Tibial nerve (tissue), 3 donors: ENCODE measurements around the gene VWF.

Experiments
- CTCF ChIP-seq, 5 experiments: fragments of 200-600 bp in 3 of 5; fragments of 450-650 bp in 2 of 5; sonication (generic) in 3 of 5; IDR thresholded peaks; one replicate each; pipeline ENCODE4 v1.5.1; 2016 to 2019; ENCODE audit warnings: antibody characterized with exemption in 5 of 5, mild to moderate bottlenecking in 3 of 5, moderate library complexity in 2 of 5
- POLR2A ChIP-seq, 2 donors: fragments of 450-650 bp; IDR thresholded peaks; one replicate each; pipeline ENCODE4 v1.6.1; 2017; ENCODE audit warnings: antibody characterized with exemption in 2 of 2, mild to moderate bottlenecking in 2 of 2, moderate library complexity in 2 of 2

- TF ChIP-seq POLR2A (IDR thresholded peaks at IDR 0.05) (no peak), CTCF (IDR thresholded peaks at IDR 0.05) (no peak)
These were observed 50.0 kb downstream of the VWF start for GRCh38 chr12:6074427-6074826.
